Testis (tissue), 3 donors: ENCODE results near the gene LINC00305. TPM values are rescaled to one million over a fixed set of nuclear protein-coding genes. Genes with fewer than 3 reads are reported as not detected.

ENCODE experiments used
- DNase-seq: peaks from one replicate; pipeline ENCODE4 v3.0.0-alpha.2; 2019
- H3K27ac ChIP-seq, 2 donors: fragments of 200-600 bp; sonication (generic); one replicate each; pipeline ENCODE4 v1.5.1; 2019
- H3K27me3 ChIP-seq: fragments of 200-600 bp; sonication (generic); one replicate; pipeline ENCODE4 v1.5.1; 2019
- H3K36me3 ChIP-seq: fragments of 200-600 bp; sonication (generic); one replicate; pipeline ENCODE4 v1.5.1; 2017; ENCODE audit warnings: low read depth; ENCODE audit errors: missing control alignments
- H3K4me1 ChIP-seq: fragments of 200-600 bp; sonication (generic); one replicate; pipeline ENCODE4 v1.5.1; 2019
- H3K4me3 ChIP-seq, 2 donors: fragments of 200-600 bp; sonication (generic); one replicate each; pipeline ENCODE4 v1.5.1; 2017 to 2019
- H3K9me3 ChIP-seq: fragments of 200-600 bp; sonication (generic); one replicate; pipeline ENCODE4 v1.5.1; 2017
- POLR2A ChIP-seq: fragments of 450-650 bp; IDR thresholded peaks from one replicate; pipeline ENCODE4 v1.6.1; 2017; ENCODE audit warnings: antibody characterized with exemption, mild to moderate bottlenecking, moderate library complexity
- WGBS, 2 donors: methylation state at CpG; one replicate each; pipeline ENCODE4 v1.1.5; 2018; 5-methylcytosine and 5-hydroxymethylcytosine counted together
- intact Hi-C: fragments of 100-400 bp; cut with DNase I; formaldehyde crosslinking; loops from one replicate; pipeline ENCODE4 v1.15.1; 2023; ENCODE audit warnings: low total_unique reads
- polyA plus RNA-seq: library from polyadenylated mRNA; stranded (reverse); fragments of 350-450 nt; fragmentation: Illumina TruSeq; extraction: RNeasy Lipid Tissue Mini Kit (QIAGEN cat#74804); gene quantifications from one replicate; pipeline ENCODE4 v1.2.3, GENCODE V29; 2014; ENCODE audit warnings: low read depth, low replicate concordance; ENCODE audit not compliant: insufficient read depth
- total RNA-seq, 2 donors: library from RNA; depleted of rRNA; stranded (reverse); fragments of >200 nt; gene quantifications; one replicate each; pipeline ENCODE4 v1.2.3, GENCODE V29; 2016
- TF ChIP-seq, protein P1 (sequence below), 3 experiments: fragments of 450-650 bp in 2 of 3; fragments of 200-600 bp in 1 of 3; sonication (generic) in 1 of 3; IDR thresholded peaks; one replicate each; pipeline ENCODE4 v1.5.1; 2016 to 2019; ENCODE audit warnings: antibody characterized with exemption in 3 of 3, mild to moderate bottlenecking in 2 of 3, moderate library complexity in 1 of 3

The LINC00305 gene
- total and polyA plus RNA-seq, 3 donors from 2014 or later = 13.2 TPM; not detected in 2

DNA sequence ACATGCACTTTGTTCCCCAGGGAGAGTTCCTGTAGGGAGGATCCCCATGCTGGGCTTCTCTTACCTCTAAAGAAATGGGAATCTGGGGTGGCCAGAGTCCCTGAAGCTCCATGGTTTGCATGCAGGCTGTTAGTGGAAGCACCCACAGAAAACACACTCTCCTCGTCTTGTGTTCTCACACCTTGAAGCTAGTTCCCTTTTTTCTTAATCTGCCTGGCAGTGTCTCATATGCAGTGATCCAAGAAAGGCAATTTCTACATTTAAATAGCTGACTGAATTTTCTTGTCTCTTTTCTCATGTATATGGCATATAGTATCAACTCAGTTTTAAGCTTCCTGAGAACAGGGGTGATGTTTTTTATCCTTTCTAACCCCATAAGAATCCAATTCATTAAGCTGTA is 65.0 kb downstream of the LINC00305 start:
- Histone ChIP-seq H3K4me1 (no peaks in the 10 kb centered on the region), H3K4me3 (no peak overlapping the region), H3K9me3 (no peaks in the 10 kb centered on the region), H3K27ac (no peak overlapping the region), H3K36me3 (no peaks in the 10 kb centered on the region), H3K27me3 (no peaks in the 10 kb centered on the region)
- 83 to 89% methylated on average over 1 of the region's 1 CpG for WGBS, 2 donors
- intact Hi-C loops = no loop called here
- TF ChIP-seq POLR2A = no peak
- TF ChIP-seq, protein P1, sequence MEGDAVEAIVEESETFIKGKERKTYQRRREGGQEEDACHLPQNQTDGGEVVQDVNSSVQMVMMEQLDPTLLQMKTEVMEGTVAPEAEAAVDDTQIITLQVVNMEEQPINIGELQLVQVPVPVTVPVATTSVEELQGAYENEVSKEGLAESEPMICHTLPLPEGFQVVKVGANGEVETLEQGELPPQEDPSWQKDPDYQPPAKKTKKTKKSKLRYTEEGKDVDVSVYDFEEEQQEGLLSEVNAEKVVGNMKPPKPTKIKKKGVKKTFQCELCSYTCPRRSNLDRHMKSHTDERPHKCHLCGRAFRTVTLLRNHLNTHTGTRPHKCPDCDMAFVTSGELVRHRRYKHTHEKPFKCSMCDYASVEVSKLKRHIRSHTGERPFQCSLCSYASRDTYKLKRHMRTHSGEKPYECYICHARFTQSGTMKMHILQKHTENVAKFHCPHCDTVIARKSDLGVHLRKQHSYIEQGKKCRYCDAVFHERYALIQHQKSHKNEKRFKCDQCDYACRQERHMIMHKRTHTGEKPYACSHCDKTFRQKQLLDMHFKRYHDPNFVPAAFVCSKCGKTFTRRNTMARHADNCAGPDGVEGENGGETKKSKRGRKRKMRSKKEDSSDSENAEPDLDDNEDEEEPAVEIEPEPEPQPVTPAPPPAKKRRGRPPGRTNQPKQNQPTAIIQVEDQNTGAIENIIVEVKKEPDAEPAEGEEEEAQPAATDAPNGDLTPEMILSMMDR (IDR thresholded peaks at IDR 0.05) = no peak
- no peak for DNase-seq

DNA sequence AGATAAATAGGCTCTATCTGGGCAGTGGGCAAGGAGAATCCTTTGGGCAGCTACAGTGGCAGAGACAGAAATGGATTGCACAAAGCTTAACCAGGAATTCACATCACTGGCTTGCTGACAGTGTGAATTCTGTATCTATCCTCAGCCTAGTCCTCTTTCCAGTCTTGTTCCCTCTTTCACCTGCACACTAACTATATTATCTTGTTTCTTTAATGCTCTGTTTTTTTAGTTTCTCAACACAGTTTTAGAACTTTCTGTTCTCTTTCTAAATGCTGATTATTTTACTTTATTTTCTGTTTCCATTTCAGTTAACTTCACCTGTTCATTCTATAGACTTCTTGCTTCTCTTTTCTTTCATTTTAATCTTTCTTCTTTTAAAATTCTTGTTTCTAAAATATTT is 66.4 kb downstream of the LINC00305 start:
- Histone ChIP-seq H3K36me3 (no peaks in the 10 kb centered on the region), H3K4me1 (no peaks in the 10 kb centered on the region), H3K4me3 (no peak overlapping the region), H3K9me3 (no peaks in the 10 kb centered on the region), H3K27ac (no peak overlapping the region), H3K27me3 (no peaks in the 10 kb centered on the region)
- no peak for DNase-seq
- intact Hi-C loops = no loop called here
- no peak for TF ChIP-seq POLR2A
- TF ChIP-seq, protein P1 (IDR thresholded peaks at IDR 0.05) = no peak

DNA sequence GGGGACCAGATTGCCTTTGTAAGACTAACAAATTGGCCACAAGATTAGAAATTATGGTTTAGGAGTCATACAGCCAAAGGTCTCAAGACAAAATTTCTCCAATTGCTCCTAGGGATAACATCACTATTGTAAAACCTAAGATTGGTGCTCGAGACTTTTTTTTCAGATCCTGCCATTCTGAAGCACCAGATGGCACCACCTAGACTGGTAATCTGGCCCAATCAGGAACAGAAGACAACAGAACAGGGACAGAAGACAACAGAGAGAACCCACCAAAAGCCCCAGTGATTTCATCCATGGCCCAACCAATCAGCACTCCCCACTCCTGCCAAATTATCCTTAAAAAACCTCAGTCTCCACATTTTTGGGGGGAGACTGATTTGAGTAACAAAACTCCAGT is 66.8 kb downstream of the LINC00305 start:
- Histone ChIP-seq H3K27ac (no peak overlapping the region), H3K4me1 (no peaks in the 10 kb centered on the region), H3K36me3 (no peaks in the 10 kb centered on the region), H3K4me3 (no peak overlapping the region), H3K27me3 (no peaks in the 10 kb centered on the region), H3K9me3 (no peaks in the 10 kb centered on the region)
- no peak for DNase-seq
- WGBS, 2 donors = 80 to 93% methylated on average over 1 of the region's 1 CpG
- TF ChIP-seq, protein P1 (IDR thresholded peaks at IDR 0.05) = no peak
- TF ChIP-seq POLR2A = no peak
- intact Hi-C loops = no loop called here

GRCh38 chr18:64073971-64074370 is 74.9 kb downstream of the LINC00305 start:
- intact Hi-C loops = no loop called here

GRCh38 chr18:64055019-64055418 is 93.9 kb downstream of the LINC00305 start:
- Histone ChIP-seq H3K4me3 (no peak overlapping the region), H3K9me3 (no peaks in the 10 kb centered on the region), H3K36me3 (no peaks in the 10 kb centered on the region), H3K27ac (no peak overlapping the region), H3K4me1 (no peaks in the 10 kb centered on the region), H3K27me3 (no peaks in the 10 kb centered on the region)
- TF ChIP-seq, protein P1 (IDR thresholded peaks at IDR 0.05) = no peak
- no peak for TF ChIP-seq POLR2A
- WGBS, 2 donors = 35 to 62% methylated on average over 3 of the region's 3 CpGs
- intact Hi-C loops = no loop called here
- no peak for DNase-seq

More at GRCh38 chr18:64073971-64074370, 74.9 kb downstream of the LINC00305 start:
- Histone ChIP-seq H3K4me1 (no peaks in the 10 kb centered on the region), H3K4me3 (no peak overlapping the region), H3K9me3 (no peaks in the 10 kb centered on the region), H3K27me3 (no peaks in the 10 kb centered on the region), H3K27ac (no peak overlapping the region), H3K36me3 (no peaks in the 10 kb centered on the region)
- no peak for TF ChIP-seq POLR2A
- TF ChIP-seq, protein P1 (IDR thresholded peaks at IDR 0.05) = no peak
- 56 to 63% methylated on average over 4 of the region's 4 CpGs for WGBS, 2 donors
- no peak for DNase-seq
